ENCODE measurements around the gene FMNL1. TPM values are rescaled to one million over a fixed set of nuclear protein-coding genes. Genes with fewer than 3 reads are reported as not detected.
A peak's percentile ranks its signal among the peaks of the same experiment; 100 is the strongest.

Gene FMNL1
- total RNA-seq, 6 experiments from 2014 or later = 1.6 to 8.0 (median 6.0) TPM

DNA sequence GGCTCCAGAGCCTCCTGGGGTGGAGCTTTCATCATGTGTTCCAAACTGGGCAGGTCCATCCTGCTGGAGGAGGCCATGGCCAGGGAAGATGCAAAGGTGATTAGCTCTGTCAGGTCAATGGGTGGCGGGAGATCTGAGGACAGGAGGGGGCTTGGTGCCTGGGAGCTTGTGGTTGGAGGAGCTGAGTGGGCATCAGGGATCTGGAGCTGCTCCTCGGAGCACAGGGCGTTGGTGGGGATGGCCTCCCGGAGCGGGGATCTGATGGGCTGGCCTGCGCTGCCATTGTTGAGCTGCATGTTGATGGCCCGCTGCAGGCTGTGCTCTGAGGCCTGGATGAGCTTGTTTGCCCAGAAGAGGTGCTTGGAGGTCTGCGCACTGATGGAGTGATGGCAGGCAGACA, 33.7 kb downstream of the FMNL1 start:
- TF ChIP-seq, protein P1, sequence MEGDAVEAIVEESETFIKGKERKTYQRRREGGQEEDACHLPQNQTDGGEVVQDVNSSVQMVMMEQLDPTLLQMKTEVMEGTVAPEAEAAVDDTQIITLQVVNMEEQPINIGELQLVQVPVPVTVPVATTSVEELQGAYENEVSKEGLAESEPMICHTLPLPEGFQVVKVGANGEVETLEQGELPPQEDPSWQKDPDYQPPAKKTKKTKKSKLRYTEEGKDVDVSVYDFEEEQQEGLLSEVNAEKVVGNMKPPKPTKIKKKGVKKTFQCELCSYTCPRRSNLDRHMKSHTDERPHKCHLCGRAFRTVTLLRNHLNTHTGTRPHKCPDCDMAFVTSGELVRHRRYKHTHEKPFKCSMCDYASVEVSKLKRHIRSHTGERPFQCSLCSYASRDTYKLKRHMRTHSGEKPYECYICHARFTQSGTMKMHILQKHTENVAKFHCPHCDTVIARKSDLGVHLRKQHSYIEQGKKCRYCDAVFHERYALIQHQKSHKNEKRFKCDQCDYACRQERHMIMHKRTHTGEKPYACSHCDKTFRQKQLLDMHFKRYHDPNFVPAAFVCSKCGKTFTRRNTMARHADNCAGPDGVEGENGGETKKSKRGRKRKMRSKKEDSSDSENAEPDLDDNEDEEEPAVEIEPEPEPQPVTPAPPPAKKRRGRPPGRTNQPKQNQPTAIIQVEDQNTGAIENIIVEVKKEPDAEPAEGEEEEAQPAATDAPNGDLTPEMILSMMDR (IDR thresholded peaks at IDR 0.05) = no peak
- no peaks in the 10 kb centered on the region for H3K4me1 Mint-ChIP-seq (ENCODE audit: low read depth)
- no peaks in the 10 kb centered on the region for H3K36me3 Mint-ChIP-seq (ENCODE audit: low read depth)
- DNase-seq = no peak
- no peaks in the 10 kb centered on the region for H3K9me3 Mint-ChIP-seq
- H3K27ac Mint-ChIP-seq = no peak overlapping the region
- H3K4me3 Mint-ChIP-seq = no peak overlapping the region
- H3K27me3 Mint-ChIP-seq (ENCODE audit: insufficient read depth) = peaks cover 17% of the 10 kb centered on the region

DNA sequence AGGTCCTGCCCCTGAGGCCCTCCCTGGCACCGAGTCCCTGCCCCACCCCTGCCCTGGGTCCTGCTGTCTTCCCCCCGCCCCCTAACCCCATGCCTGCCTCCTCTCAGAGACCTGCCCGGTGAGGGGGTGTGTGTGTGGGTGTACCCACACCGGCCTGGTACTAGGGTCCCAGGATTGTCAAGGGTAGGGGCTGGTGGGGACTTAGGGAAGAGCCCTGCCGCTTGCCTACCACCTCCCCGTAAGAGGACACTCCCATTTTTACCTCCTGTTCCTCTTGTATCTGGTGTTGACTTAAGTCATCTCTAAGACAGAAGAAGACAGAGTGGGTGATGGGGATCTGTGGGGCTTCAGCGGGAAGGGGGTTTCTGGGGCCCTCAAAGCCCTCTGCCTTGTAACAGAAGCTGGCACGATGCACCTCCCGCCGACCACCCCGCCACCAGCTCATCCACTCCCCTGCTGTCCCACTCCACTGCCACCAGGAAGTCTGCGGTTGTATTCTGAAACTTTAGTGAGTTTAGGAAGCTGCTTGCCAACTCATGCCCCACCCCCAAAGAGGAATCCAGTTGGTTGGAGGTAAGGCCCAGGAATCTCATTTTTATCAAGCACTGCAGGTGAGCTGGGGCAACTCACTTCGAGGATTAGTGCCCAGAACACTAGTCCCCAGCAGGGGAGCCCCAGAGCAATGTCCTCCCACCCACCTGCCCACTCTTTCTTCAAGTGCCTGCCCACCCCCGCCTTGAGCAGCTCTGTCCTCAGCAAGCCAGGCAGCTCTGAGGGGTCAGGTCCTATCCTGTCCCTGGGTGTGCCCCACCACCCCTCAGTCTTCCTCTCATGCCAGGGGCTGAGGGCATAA, 34.7 kb downstream of the FMNL1 start:
- TF ChIP-seq, protein P1 (IDR thresholded peaks at IDR 0.05) = peak; percentile 33
- Mint-ChIP-seq H3K36me3 (ENCODE audit: low read depth) (0 out of 2 replicates have a peak, but pooled peaks cover 4% of the 10 kb centered on the region), H3K4me3 (no peak overlapping the region), H3K27me3 (ENCODE audit: insufficient read depth) (peaks cover 17% of the 10 kb centered on the region), H3K9me3 (no peaks in the 10 kb centered on the region), H3K27ac (no peak overlapping the region), H3K4me1 (ENCODE audit: low read depth) (no peaks in the 10 kb centered on the region)
- no peak for DNase-seq

DNA sequence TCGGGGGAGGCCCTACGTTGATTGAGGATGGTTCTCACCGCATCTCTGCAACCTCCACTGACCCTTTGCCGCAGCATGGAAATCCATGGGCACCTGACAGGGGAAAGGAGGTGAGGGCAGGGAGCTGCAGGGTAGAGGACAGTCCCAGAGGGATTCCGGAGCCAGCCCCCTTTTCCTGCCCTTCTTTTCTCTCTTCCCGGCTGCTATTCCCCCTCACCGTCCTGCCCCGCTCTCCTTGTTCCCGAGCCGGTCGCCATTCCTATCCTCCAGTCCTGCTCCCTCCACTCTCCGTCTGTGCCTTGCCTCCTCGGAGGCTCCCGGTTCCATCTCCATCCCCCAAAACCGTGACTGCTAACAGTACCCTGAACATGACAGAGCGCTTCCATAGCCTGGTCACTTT, 35.4 kb downstream of the FMNL1 start:
- Mint-ChIP-seq H3K9me3 (no peaks in the 10 kb centered on the region), H3K36me3 (ENCODE audit: low read depth) (0 out of 2 replicates have a peak, but pooled peaks cover 4% of the 10 kb centered on the region), H3K4me1 (ENCODE audit: low read depth) (no peaks in the 10 kb centered on the region), H3K27me3 (ENCODE audit: insufficient read depth) (peaks cover 18% of the 10 kb centered on the region), H3K4me3 (no peak overlapping the region), H3K27ac (no peak overlapping the region)
- TF ChIP-seq, protein P1 (IDR thresholded peaks at IDR 0.05) = no peak
- no peak for DNase-seq

DNA sequence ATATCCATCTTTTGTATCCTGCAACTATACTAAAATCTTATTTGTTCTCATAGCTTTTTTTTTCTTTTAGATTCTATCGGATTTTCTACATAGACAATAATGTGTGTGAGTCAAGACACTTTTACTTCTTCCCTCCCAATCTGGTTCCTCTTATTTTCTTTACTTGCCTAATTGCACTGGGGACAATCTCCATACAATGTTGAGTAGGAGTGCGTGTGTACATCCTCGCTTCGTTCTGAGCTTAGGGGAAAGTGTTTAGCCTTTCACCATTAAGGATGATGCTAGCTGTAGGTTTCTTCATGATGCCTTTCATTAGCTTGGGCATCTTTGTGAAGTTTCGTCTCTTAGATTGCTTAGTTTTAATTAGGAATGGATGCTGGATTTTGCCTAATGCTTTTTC, 37.3 kb downstream of the FMNL1 start:
- no peaks in the 10 kb centered on the region for H3K9me3 Mint-ChIP-seq
- DNase-seq = no peak
- 0 out of 2 replicates have a peak, but pooled peaks cover 4% of the 10 kb centered on the region for H3K36me3 Mint-ChIP-seq (ENCODE audit: low read depth)
- TF ChIP-seq, protein P1 (IDR thresholded peaks at IDR 0.05) = no peak
- no peak overlapping the region for H3K4me3 Mint-ChIP-seq
- H3K27ac Mint-ChIP-seq = no peak overlapping the region
- peaks cover 19% of the 10 kb centered on the region for H3K27me3 Mint-ChIP-seq (ENCODE audit: insufficient read depth)
- peaks cover 7% of the 10 kb centered on the region; the same call in 1 of the 2 replicates for H3K4me1 Mint-ChIP-seq (ENCODE audit: low read depth)

DNA sequence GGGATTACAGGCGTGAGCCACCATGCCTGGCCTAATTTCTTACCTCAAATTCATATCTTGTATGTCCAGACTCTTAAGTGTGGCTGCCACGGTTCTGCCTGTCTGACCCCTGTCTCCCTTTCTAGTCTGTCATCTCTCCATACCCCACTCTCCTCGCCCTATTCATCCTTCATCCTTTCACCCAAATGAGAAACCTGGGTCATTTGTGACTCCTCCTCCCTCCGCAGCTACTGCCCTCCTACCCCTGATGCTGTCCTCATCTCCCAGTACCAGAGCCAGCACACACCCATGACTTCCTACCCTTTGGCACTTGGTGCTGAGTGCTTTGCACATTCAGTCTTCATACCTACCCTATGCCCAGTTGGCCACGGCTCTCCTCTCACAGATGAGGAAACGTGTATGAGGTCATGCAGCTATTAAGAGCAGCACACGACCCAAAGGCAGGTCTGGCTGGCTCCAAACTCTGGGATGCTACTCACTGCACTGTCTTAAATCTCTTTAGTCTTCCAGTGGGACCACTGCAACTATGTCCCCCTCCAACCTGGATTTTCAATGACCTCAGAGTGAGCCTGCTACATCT, 38.6 kb downstream of the FMNL1 start:
- DNase-seq = no peak
- Mint-ChIP-seq H3K36me3 (ENCODE audit: low read depth) (peaks cover 8% of the 10 kb centered on the region; the same call in 1 of the 2 replicates), H3K4me3 (no peak overlapping the region), H3K9me3 (no peaks in the 10 kb centered on the region), H3K27ac (no peak overlapping the region), H3K4me1 (ENCODE audit: low read depth) (peaks cover 7% of the 10 kb centered on the region; the same call in 1 of the 2 replicates), H3K27me3 (ENCODE audit: insufficient read depth) (peaks cover 15% of the 10 kb centered on the region)
- TF ChIP-seq, protein P1 (IDR thresholded peaks at IDR 0.05) = no peak

All from HFFc6 (cell line).